Peyer's patch (tissue), 4 donors: ENCODE data around the gene SRD5A2. TPM values are rescaled to one million over a fixed set of nuclear protein-coding genes. Genes with fewer than 3 reads are reported as not detected.

Experiments
- DNase-seq, 3 donors: peaks; one replicate each; pipeline ENCODE4 v3.0.0-alpha.2; 2017 to 2019
- H3K27ac ChIP-seq, 4 donors: fragments of 200-600 bp; sonication (generic); one replicate each; pipeline ENCODE4 v1.5.1; 2016 to 2019
- H3K27me3 ChIP-seq, 2 donors: fragments of 200-600 bp; sonication (generic); one replicate each; pipeline ENCODE4 v1.5.1; 2019
- H3K36me3 ChIP-seq, 3 donors: fragments of 200-600 bp; sonication (generic); one replicate each; pipeline ENCODE4 v1.5.1; 2016 to 2019
- H3K4me1 ChIP-seq, 4 donors: fragments of 200-600 bp; sonication (generic); one replicate each; pipeline ENCODE4 v1.5.1; 2016 to 2019
- H3K4me3 ChIP-seq, 4 donors: fragments of 200-600 bp; sonication (generic); 1 replicate in 3 of 4; 2 replicates in 1 of 4; pipeline ENCODE4 v1.5.1; 2016 to 2019; ENCODE audit warnings: mild to moderate bottlenecking in 1 of 4
- H3K9me3 ChIP-seq, 4 donors: fragments of 200-600 bp; sonication (generic); one replicate each; pipeline ENCODE4 v1.5.1; 2016 to 2019; ENCODE audit warnings: mild to moderate bottlenecking in 1 of 4
- POLR2A ChIP-seq, 2 donors: fragments of 450-650 bp; IDR thresholded peaks; one replicate each; pipeline ENCODE4 v1.5.1; 2017; ENCODE audit warnings: antibody characterized with exemption in 2 of 2, mild to moderate bottlenecking in 2 of 2, moderate library complexity in 2 of 2
- total RNA-seq, 4 donors: library from RNA; depleted of rRNA; stranded (reverse); fragments of >200 nt; gene quantifications; one replicate each; pipeline ENCODE4 v1.1.0, GENCODE V29; 2016
- TF ChIP-seq, protein P1 (sequence below), 6 experiments: fragments of 450-650 bp in 4 of 6; fragments of 200-600 bp in 2 of 6; sonication (generic) in 1 of 6; IDR thresholded peaks; one replicate each; pipeline ENCODE4 v1.5.1; 2017 to 2019; ENCODE audit warnings: antibody characterized with exemption in 6 of 6, mild to moderate bottlenecking in 3 of 6, moderate library complexity in 1 of 6

Gene SRD5A2
- total RNA-seq, 4 donors from 2014 or later: not detected

DNA sequence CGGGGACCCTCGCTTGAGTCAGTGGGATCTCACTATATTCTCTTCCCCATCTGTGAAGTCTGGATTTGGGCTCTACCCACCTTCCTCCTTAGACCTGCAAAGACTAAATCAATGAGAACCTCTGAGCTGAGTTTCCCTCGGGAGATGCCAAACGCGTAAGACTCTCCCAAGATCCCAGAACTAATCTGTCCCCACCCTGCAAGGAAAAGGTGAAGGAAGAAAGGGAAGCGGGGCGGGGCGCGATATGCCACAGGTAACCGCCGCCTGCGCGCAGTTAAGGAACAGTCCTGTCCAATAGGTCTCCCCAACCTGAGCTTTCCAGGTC, 780 bp downstream of the SRD5A2 start:
- DNase-seq: no peak
- H3K4me3 ChIP-seq: no peak overlapping the region
- TF ChIP-seq, protein P1, sequence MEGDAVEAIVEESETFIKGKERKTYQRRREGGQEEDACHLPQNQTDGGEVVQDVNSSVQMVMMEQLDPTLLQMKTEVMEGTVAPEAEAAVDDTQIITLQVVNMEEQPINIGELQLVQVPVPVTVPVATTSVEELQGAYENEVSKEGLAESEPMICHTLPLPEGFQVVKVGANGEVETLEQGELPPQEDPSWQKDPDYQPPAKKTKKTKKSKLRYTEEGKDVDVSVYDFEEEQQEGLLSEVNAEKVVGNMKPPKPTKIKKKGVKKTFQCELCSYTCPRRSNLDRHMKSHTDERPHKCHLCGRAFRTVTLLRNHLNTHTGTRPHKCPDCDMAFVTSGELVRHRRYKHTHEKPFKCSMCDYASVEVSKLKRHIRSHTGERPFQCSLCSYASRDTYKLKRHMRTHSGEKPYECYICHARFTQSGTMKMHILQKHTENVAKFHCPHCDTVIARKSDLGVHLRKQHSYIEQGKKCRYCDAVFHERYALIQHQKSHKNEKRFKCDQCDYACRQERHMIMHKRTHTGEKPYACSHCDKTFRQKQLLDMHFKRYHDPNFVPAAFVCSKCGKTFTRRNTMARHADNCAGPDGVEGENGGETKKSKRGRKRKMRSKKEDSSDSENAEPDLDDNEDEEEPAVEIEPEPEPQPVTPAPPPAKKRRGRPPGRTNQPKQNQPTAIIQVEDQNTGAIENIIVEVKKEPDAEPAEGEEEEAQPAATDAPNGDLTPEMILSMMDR (IDR thresholded peaks at IDR 0.05): no peak
- no peak for TF ChIP-seq POLR2A (IDR thresholded peaks at IDR 0.05)
- H3K27me3 ChIP-seq: peaks cover 0 to 8% of the 10 kb centered on the region in 2 donors
- H3K27ac ChIP-seq: no peak overlapping the region
- H3K36me3 ChIP-seq: no peaks in the 10 kb centered on the region
- no peaks in the 10 kb centered on the region for H3K9me3 ChIP-seq
- no peaks in the 10 kb centered on the region for H3K4me1 ChIP-seq

DNA sequence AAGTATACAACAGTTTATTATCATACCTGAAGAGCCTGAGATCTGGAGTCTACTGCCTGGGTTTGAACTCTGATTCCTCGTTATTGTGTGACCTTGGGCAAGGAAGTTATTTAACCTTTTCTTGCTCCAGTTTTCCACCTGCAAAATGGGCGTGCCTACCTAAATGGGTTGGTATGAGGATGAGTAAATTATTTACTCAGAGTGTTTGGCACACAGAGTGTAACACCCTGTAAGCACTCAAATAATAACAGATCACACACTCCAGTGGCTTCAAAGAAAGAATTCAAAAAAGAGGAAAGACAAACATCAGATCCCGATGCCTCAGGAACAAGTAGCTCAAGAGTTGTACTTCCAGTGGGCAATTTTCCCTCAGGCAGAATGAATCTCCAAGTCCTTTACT, 2.4 kb downstream of the SRD5A2 start:
- Histone ChIP-seq H3K4me3 (no peak overlapping the region), H3K27ac (no peak overlapping the region), H3K36me3 (no peaks in the 10 kb centered on the region), H3K9me3 (no peaks in the 10 kb centered on the region), H3K4me1 (no peaks in the 10 kb centered on the region), H3K27me3 (peaks cover 0 to 8% of the 10 kb centered on the region in 2 donors)
- no peak for DNase-seq
- TF ChIP-seq POLR2A (IDR thresholded peaks at IDR 0.05): no peak
- TF ChIP-seq, protein P1 (IDR thresholded peaks at IDR 0.05): no peak

DNA sequence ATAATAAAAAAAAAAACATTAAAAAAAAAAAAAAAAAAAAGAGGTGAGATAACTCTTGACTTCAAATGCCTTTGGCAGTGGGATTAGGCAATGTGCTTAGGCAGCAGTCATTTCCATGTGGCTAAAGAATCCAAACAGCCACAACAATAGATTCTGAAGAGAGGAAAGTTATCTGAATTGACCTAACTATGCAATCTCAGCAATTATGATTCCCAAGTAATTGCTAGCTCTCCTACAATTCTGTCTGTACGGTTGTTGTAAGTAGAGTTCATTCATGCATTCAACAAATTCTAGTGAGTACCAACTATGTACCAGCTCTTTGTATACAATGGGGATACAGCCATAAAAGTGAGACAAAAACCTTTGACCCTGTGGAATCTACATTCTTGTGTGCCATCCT, 3.6 kb downstream of the SRD5A2 start:
- H3K36me3 ChIP-seq: no peaks in the 10 kb centered on the region
- H3K4me1 ChIP-seq: no peaks in the 10 kb centered on the region
- no peaks in the 10 kb centered on the region for H3K9me3 ChIP-seq
- H3K27ac ChIP-seq: no peak overlapping the region
- H3K4me3 ChIP-seq: no peak overlapping the region
- no peak for DNase-seq
- peaks cover 0 to 8% of the 10 kb centered on the region in 2 donors for H3K27me3 ChIP-seq
- TF ChIP-seq, protein P1 (IDR thresholded peaks at IDR 0.05): no peak
- no peak for TF ChIP-seq POLR2A (IDR thresholded peaks at IDR 0.05)

DNA sequence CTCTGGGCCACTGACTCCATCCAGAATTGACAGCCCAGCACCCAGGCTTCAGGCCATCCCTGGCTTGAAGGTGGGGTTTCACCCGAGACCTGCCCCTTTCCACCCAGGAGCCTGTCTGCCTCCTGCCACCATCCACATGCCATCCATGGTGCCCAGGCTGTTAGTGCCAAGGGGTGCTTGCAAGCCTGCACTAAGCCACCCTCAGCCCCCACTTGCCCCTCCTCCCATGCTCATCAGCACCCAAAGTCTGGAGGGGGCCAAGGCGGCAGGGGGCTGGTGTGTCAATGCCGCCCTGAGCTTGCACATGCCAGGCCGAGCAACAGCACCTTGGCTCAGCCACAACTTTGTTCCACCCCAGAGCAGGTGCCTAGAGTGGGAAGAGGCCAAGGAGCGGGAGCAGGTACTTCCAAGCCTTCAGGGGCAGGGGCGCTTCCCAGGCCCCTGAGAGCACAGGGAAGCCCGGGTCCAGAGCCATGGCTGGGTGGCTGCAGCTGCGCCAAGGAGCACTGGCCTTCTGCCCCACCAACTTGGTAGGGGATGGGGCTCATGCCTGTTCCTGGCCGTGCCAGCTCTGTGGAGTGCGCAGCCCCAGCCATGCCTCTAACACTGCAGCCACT, 12.0 kb downstream of the SRD5A2 start:
- DNase-seq: no peak
- no peaks in the 10 kb centered on the region for H3K9me3 ChIP-seq
- TF ChIP-seq, protein P1 (IDR thresholded peaks at IDR 0.05): no peak
- no peak for TF ChIP-seq POLR2A (IDR thresholded peaks at IDR 0.05)

DNA sequence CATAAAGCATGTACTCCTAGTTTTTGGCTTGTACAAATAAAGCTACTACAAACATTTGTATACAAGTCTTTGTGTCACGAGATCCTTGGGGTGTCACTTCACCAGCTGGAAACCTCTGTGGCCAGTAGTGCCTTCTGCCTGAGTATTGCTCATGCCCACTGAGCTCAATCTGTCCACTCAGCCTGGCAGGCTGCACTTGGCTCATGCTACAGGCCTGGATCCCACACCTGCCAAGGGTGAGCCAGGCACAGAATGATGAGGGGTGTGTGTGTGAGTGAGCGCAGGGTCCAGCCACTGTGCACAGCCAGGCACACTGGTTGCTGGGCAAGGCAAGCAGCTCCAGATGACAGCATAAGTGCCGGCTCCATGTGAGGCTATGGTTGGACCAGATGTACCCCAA, 13.1 kb downstream of the SRD5A2 start:
- Histone ChIP-seq H3K4me1 (no peaks in the 10 kb centered on the region), H3K27me3 (no peaks in the 10 kb centered on the region), H3K27ac (no peak overlapping the region), H3K9me3 (no peaks in the 10 kb centered on the region), H3K36me3 (no peaks in the 10 kb centered on the region), H3K4me3 (no peak overlapping the region)
- TF ChIP-seq POLR2A (IDR thresholded peaks at IDR 0.05): no peak
- TF ChIP-seq, protein P1 (IDR thresholded peaks at IDR 0.05): no peak
- no peak for DNase-seq

More for the DNA sequence above, 12.0 kb downstream of the SRD5A2 start:
- no peaks in the 10 kb centered on the region for H3K27me3 ChIP-seq
- H3K27ac ChIP-seq: no peak overlapping the region
- H3K4me3 ChIP-seq: no peak overlapping the region
- H3K36me3 ChIP-seq: no peaks in the 10 kb centered on the region
- H3K4me1 ChIP-seq: no peaks in the 10 kb centered on the region
